Measurements from ENCODE around the gene SESN2.

SESN2 gene

DNA sequence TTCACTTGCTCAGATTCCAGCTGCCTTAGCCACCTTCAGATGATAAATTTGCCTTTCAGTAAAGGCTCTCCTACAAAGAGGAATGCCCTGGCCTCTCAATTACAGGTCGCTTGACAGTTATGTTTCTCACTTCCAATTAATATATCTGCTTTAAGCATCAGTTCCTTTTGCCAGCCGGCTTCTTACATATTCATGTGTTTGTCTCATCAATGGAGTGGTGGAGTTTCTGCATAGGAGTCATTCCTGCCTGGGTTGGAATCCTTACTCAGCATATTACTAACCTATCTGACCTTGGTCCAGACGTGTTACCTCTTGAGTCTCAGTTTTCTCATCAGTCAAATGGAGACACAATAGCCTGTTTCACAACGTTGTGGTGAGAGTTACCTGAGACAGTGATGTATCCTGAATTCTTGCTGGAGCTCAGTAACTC lies 9.4 kb upstream of the SESN2 start:
- DNase-seq, result no peak

DNA sequence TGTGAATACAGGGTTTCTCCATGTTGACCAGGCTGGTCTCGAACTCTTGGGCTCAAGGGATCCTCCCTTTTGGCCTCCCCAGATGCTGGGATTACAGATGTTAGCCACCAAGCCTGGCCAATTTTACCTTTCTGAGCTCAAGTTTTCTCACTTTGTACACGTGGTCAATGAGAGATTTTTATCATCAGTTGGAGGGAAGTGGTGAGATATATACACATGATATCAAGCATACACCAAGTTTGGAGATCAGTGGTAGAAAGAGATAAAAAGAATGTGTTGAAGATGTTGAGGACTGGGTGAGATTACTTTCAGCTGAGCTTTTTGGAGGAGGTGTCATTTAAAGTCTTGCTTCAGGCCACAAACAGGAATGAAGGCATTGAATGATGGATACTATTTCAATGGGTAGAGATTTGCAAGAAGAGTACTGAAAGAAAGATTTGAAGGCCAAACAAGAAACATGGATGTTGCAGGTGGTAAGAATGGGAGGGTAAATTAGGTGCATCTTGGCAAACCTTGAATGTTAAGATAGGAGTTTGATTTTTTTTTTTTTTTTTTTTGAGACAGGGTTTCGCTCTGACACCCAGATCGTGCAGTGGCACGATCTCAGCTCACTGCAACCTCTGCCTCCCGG lies 3.0 kb upstream of the SESN2 start:
- no peak for DNase-seq

DNA sequence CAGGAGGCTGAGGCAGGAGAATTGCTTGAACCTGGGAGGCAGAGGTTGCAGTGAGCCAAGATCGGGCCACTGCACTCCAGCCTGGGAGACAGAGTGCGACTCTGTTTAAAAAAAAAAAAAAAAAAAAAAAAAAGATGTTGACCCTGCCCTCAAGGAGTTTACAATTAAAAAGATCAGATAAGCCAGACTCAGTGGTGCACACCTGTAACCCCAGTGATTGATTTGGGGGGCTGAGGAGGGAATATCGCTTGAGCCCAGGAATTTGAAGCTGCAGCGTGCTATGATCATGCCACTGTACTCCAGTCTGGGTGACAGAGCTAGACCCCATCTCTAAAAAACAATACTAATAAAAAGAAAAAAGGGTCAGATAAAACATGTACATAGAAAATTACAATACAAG lies 1.6 kb upstream of the SESN2 start:
- DNase-seq, result no peak

DNA sequence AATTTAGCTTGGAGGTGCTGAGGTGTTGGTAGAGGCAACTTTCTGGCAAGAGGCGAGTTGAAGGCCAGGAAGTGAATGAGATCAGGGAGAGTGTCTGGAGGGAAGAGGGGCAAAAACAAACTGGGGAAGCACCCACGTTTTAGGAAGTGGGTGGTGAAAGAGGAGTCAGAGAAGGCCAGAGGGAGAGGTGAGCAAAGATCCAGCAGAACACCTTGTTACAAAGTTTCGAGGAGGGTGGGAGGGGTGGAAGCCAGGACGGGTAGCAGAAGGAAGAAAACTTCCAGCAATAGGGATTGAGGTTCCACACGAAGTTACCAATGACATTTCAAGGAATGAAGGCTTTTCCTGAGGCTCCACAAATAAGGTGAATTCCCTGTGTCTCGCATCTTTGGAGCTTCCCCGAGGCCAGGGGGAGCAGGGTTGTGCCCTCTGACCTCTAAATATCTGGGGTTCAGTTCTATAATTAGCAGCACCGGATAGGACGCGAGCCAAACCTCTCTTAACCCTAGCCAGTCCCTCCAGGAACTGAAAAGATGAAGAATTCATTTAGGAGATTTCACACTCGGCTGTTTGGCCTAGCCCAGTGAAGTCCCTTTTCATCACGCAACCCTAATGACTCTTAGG lies 578 bp upstream of the SESN2 start:
- no peak for DNase-seq

DNA sequence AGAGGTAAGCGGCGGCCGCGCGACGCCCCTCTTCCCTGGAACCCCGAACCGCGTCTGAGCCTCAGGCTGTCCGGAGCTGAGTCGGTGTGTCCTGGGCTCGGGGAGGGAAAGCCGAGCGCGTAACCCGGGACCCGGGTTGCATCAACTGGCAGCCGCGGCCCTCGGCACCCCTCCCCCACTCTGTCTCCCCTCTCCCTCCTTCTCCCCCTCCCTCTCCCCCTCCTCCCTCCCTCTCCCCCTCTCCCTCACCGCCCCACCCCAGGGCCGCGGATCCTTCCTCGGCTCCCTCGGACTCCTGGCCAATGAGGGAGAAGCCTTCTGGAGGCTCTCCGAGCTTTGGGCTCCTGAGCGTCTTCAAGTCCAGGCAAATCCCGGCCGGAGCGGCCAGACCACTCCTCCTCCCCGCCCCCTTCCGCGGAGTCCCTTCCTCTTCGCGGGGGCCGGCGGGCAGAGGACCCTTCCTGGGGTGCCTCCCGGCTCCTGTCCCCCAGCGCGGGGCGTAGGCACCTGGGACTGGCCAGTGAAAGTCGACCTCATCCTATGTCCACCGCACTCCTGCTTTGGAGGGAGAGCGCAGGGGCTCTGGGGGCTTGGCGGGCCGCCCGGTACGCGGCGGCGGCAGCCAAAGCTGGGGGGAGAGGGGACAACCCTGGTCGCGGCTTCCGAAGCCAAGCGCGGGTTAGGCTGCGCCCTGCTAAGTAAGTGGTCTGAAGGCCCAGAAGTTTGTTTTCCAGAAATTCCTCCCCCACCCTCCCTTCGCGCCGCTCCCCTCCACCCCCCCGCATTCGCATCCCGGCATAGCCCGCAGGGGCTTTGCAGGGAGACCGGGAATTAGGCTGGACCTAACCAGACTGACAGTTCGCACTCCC lies 850 bp downstream of the SESN2 start:
- DNase-seq, result peak; percentile 44

DNA sequence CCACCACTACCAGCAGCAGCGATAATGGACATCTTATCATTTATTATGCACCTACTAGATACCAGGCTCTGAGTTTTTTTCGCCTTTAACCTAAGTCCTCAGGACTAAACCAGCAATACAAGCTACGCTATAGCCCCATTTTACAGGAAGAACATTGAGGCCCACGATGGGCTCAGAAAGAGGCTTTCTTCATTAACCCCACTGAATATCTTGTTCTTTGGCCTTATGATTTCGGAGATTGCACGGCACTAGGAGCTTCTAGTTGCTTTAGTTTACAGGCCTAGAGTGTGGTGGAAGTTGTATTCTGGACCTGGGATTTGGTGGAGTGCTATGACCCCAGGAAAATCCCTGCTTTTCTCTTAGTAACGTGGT lies 1.5 kb downstream of the SESN2 start:
- no peak for DNase-seq

DNA sequence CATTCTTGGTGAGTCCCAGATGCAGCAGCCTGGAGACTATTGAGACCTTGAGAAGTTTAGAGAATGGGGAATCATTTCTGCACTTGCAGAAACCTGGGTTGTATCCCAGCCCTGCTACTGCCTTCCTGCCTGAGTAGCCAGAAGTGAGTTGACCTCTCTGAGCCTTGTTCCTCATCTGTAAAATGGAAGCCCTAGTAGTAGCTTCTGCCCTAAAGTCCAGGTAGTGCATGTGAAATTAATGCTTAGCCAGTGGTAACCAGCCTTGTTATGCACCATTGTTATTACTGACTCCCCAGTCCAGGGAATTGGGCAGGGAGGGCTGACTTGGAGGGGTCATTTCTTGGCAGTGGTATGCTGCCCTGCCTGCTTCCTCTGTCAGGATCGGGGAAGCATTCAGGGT lies 5.6 kb downstream of the SESN2 start:
- no peak for DNase-seq

DNA sequence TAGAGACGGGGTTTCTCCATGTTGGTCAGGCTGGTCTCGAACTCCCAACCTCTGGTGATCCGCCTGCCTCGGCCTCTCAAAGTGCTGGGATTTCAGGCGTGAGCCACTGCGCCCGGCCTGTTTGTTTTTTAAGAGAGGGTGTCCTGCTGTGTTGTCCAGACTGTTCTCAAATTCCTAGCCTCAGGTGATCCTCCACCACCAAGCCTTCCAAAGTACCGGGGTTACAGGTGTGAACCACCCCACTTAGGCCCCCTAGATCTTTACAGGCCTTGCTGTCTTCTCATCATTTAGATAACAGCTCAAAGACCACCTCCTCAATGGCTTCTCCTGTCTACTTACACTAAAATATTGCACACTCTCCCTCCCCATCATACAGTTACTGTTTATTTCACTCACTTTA lies 6.3 kb downstream of the SESN2 start:
- no peak for DNase-seq

DNA sequence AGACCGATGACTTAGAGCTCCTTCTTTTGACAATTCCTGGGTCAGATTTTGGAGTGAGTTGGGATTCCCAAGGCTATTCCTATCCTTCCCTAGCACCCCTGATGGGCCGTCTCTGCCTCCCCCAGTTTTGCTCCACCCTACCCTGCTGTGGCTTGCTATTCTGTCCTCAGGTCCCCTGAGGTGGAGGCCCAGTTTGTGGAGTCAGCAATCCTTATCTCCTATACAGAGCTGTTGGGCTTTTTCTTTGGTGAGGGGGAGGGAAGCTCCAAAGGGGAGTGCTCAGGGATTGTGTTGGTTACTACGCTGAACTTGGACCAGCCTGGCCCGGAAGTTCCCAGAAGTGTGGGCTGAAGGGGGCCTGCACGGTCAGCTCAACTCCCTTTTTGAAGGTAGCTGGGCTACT lies 7.6 kb downstream of the SESN2 start:
- DNase-seq, result no peak

DNA sequence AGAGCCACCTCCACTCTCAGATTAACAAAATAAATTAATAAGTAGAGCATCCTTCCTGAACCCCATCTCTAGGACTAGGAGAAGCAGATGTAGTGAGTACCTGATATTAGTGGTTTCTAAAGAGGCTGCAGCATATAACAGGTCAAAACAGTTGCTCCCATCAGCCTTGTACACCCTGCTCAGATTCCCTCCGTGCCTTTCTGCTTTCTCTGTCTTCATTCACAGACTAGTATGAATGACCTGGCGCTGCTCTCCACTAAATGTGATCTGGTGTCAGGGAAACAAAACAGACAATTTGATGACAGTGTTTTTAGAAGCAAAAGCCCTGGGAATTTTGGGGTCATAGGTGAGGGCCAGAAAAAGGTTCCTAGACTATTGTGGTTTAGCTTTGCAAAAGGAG lies 8.3 kb downstream of the SESN2 start:
- no peak for DNase-seq

DNA sequence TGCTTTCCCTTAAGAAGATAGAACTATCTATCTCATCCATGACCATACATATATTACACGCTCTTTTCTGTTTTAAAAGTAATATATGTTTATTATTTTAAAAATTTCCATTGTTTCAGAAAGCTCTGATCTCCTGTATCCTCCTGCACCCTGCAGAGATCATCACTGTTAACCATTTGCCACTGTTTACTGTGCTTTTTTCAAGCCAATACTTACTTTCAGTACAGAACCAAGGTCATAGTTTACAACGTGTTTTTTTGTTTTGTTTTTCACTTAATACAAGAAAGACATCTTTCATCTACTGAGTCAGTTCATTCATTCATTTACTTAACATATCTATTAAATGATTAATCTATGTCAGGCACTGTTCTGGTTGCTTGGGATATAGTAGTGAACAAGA lies 10.2 kb downstream of the SESN2 start:
- no peak for DNase-seq

DNA sequence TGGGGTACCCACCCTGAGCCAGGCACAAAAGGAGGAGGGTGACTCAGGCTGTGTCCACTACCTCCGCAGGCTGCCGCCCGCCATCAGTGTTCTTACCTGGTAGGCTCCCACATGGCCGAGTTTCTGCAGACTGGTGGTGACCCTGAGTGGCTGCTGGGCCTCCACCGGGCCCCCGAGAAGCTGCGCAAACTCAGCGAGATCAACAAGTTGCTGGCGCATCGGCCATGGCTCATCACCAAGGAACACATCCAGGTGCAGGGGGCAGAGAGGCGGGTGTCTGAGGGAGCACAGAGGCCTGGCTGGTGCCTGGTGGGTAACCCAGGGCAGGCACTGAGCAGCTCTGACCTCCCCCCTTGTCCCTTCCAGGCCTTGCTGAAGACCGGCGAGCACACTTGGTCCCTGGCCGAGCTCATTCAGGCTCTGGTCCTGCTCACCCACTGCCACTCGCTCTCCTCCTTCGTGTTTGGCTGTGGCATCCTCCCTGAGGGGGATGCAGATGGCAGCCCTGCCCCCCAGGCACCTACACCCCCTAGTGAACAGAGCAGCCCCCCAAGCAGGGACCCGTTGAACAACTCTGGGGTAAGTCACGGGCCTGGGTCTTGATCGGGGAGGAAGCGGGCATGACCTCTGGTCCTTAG lies 13.0 kb downstream of the SESN2 start:
- no peak for DNase-seq

DNA sequence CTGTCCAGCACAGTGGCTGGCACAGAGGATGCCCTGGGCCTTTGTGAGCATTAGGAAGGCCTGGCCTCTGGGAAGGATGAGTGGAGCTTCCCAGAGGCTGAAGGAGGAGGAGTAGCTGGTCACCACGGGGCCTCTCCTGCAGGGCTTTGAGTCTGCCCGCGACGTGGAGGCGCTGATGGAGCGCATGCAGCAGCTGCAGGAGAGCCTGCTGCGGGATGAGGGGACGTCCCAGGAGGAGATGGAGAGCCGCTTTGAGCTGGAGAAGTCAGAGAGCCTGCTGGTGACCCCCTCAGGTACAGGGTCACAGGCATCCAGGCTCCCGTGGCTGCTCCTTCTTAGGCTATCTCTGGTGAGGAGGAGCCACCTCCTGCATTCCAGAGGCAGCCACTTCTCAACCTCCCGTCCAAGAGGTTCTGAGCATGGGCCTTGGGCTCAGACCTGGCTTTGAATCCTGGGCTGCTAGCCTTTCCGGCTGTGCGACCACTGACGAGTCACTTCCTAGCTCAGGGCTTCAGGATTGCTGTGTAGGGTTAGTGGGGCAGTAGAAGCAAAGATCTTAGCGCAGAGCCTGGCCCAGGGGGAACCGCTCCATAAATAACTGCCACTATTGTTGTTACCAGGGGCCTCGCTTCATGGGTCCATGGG lies 14.0 kb downstream of the SESN2 start:
- no peak for DNase-seq

DNA sequence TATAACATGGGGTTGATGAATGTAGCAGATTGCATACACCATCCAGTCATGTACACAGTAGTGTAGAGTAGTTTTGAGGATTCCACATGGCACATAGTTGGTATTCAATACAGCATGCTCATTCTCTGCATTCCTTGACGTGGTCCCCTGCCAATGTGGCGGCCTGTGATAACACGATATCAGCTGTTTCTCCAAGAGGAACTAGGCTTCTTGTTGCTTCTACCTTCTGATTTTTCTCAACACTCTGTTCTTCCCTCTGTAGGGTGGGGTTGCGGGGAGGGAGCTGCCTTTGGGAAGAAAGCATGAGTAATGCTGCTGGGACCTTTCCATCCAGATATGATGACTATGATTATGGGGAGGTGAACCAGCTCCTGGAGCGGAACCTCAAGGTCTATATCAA lies 19.4 kb downstream of the SESN2 start:
- DNase-seq, result no peak

DNA sequence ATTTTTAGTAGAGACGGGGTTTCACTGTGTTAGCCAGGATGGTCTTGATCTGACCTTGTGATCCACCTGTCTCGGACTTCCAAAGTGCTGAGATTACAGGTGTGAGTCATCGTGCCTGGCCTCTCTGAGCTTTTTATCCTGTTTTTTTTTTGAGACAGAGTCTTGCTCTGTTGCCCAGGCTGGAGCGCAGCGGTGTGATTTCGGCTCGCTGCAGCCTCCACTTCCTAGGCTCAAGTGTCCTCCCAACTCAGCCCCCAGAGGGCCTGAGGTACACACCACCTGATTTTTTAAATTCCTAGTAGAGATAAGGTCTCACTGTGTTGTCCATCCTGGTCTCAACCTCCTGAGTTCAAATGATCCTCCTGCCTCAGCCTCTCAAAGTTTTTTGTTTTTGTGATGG lies 20.4 kb downstream of the SESN2 start:
- DNase-seq, result no peak

DNA sequence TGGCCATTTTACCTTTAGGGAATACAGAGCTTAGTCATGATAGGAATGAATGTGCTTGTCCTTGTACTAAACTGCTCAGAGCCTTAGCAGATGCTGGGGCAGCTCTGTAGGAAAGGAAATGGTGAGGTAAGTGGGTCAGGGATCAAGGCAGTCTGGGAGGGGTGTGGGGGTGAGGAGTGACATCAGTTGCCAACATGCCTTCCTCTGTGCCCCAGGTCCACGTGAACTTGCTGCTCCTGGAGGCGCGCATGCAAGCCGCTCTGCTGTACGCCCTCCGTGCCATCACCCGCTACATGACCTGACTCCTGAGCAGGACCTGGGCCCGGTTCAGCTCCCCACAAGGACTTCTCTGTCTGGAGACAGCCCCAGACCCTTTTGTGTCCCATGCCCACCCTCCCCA lies 21.2 kb downstream of the SESN2 start:
- DNase-seq, result no peak

DNA sequence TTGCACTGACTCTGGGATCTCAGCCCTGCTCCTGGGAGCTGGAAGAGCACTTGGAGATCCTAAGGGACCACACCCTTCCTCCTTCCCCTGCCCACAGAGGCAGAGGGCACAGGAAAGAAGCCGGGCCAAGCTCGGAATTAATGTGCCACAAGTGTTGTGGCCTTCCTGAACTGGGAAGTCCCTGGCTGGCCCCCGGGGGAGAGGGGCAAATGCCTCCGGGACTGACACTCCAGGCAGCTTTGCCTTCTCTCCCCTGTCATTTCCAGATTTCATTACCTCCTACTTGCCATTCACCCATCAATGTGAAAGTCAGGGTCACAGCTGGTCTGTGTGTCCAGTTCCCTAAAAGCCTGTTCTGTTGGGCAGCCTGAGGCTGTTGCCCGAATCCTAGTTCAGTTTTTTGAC lies 21.7 kb downstream of the SESN2 start:
- no peak for DNase-seq

DNA sequence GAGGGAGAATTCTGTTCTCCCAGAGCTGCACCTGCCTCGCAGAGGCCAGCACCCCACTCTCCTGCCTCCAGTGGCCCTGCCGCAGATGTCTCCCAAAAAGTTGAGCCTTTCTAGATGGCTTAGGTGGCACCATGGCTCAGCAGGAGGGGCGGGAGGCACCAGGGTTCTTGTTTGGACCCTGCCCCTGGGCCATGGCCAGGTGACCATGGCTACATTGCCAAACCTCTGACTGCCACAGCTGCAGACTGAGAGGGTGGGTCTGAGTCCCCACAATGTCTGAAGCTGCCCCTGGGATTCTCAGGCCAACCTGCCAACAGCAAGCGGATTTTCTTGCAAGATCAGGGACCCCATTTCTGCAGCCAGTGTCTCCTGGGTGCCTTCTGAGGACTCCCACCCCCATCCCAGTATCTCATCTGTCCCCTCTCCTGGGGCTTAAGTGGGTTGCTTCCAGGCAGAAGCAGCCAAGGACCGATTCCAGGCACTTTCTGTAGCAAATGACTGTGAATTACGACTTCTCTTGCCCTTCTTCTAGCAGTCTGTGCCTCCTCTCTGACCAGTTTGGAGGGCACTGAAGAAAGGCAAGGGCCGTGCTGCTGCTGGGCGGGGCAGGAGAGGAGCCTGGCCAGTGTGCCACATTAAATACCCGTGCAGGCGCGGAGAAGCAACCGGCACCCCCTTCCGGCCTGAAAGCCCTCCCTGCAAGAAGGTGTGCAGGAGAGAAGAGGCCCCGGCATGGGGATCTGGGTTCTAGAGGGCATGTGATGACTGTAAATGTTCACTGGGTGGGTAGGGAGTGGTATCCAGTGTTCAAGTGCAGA lies 22.5 kb downstream of the SESN2 start:
- no peak for DNase-seq

DNA sequence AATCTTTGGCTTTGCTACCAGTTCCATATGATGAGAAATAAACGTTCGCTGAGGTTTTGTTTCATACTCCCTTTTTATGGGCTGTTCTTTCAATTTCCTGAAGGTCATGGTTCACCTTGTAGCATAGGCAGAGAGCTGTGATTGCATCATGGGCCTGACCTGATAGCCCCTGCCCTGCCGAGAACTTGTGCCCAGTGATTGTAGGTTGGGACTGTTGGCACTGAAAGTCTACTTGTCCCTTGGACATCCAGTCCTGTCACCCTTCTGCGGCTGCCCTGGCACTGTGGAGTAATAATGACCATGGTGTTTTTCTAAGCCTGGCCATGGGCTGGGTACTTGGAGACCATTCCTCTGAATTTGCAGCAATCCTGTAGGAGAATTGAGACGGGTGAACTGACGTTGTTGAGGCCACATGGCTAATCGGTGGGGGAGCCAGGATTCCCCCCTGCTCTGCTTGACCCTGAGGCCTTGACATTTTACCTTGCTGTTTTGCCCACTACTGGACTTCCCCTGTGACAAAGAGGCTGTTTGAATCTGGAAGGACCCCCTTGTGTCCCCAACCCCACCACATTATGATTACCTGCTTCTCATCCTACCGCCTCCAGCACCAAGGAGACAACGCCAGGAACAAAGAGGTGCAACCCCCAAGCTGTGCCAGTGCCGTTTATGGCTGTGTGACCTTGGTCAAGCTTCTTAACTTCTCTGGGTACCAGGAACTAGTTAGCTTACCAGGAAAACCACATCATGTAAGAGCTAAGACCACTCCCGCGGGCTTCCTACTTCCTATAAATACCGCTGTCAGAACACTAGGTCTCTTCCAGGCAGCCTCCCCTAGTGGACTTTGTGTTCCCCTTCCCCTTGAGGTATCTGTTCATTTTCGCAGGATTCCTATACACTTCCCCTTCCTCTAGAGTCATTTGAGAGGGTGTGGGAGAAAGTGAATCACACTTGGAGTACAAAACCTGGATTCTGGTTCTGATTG lies 23.4 kb downstream of the SESN2 start:
- no peak for DNase-seq

DNA sequence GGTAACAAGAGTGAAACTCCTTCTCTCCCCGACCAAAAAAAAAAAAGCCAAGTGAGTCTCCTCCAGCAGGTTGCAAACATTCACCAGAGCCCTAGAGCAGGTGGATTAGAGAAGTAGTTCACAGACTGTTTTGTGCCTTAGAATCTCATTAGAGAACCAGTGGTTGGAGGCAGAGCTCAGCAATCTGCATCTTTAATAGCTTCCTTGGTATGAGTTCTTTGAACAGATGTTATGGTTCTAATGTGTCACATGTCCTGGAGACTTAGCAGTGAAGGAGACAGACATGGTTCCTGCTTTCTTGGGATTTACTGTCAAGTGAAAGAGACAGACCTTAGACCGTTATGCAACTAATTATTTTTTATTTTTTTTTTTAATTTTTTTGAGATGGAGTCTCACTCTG lies 26.8 kb downstream of the SESN2 start:
- no peak for DNase-seq

DNA sequence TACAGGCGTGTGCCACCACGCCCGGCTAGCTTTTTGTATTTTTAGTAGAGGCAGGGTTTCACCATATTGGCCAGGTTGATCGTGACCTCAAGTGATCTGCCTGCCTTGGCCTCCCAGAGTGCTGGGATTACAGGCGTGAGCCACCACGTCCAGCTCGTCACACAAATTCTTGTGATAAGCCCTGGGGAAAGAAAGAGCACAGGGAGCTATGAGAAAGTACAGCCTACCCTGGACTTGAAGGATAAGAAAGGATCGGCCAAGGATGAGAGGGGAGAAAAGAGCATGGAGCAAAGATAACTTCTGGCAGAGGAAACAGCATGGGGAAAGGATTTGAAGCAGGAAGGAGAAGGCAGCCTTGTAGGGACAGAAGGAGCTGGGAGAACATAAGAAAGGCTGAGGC lies 29.2 kb downstream of the SESN2 start:
- no peak for DNase-seq

Data from stimulated activated naive CD4-positive, alpha-beta T cell treated with Interleukin-2 at 50 U/mL for 16 hours (primary cell).